KMS-11 (cell line): ENCODE measurements around the gene RTEL1.
"Not testable (repeated sequence)": the region's sequence is repeated elsewhere in the genome, so short reads cannot be mapped to it uniquely, and the experiment has no call there.

Experiments
- H2AFZ ChIP-seq: fragments of 200-600 bp; sonication (generic); 2 replicates; pipeline ENCODE4 v1.6.1; 2016; ENCODE audit warnings: antibody characterized with exemption, mixed run types, low read depth
- H3K27ac ChIP-seq: fragments of 200-600 bp; sonication (generic); 2 replicates; pipeline ENCODE4 v1.6.1; 2016; ENCODE audit warnings: mild to moderate bottlenecking, mixed run types
- H3K27me3 ChIP-seq: fragments of 200-600 bp; sonication (generic); 2 replicates; pipeline ENCODE4 v1.6.1; 2017; ENCODE audit warnings: mild to moderate bottlenecking, low read depth, mixed run types, moderate library complexity; ENCODE audit not compliant: insufficient read depth
- H3K36me3 ChIP-seq: fragments of 200-600 bp; sonication (generic); 2 replicates; pipeline ENCODE4 v1.6.1; 2017; ENCODE audit warnings: mild to moderate bottlenecking, mixed run types; ENCODE audit not compliant: insufficient read depth
- H3K4me1 ChIP-seq: fragments of 200-600 bp; sonication (generic); 2 replicates; pipeline ENCODE4 v1.6.1; 2016; ENCODE audit warnings: mild to moderate bottlenecking, low read depth, mixed run types; ENCODE audit not compliant: poor library complexity, severe bottlenecking
- H3K4me2 ChIP-seq: fragments of 200-600 bp; sonication (generic); 2 replicates; pipeline ENCODE4 v1.7.0; 2016; ENCODE audit warnings: mild to moderate bottlenecking, mixed run types
- H3K4me3 ChIP-seq: fragments of 200-600 bp; sonication (generic); IDR thresholded peaks from 2 replicates; pipeline ENCODE4 v1.6.1; 2017; ENCODE audit warnings: low read depth, low read length, mixed read lengths; ENCODE audit not compliant: insufficient read depth
- H3K79me2 ChIP-seq: fragments of 200-600 bp; sonication (generic); 2 replicates; pipeline ENCODE4 v1.6.1; 2016; ENCODE audit warnings: low read depth, mixed run types; ENCODE audit not compliant: insufficient read depth
- H3K9ac ChIP-seq: fragments of 200-600 bp; sonication (generic); 2 replicates; pipeline ENCODE4 v1.6.1; 2016; ENCODE audit warnings: mild to moderate bottlenecking, mixed run types
- H4K20me1 ChIP-seq: fragments of 200-600 bp; sonication (generic); 2 replicates; pipeline ENCODE4 v1.6.1; 2016; ENCODE audit warnings: mild to moderate bottlenecking, mixed run types; ENCODE audit not compliant: insufficient read depth
- TF ChIP-seq, protein P1 (sequence below): fragments of 200-600 bp; sonication (generic); conservative IDR thresholded peaks from 2 replicates; pipeline ENCODE4 v1.6.1; 2017; ENCODE audit warnings: low read depth, mild to moderate bottlenecking, antibody characterized with exemption, low read length, moderate library complexity, mixed read lengths

The RTEL1 gene

GRCh38 chr20:63648190-63648589 is 9.9 kb upstream of the RTEL1 start:
- Histone ChIP-seq H2AFZ (no peak overlapping the region), H4K20me1 (no peaks in the 10 kb centered on the region), H3K36me3 (no peaks in the 10 kb centered on the region), H3K79me2 (no peaks in the 10 kb centered on the region), H3K4me2 (no peak overlapping the region), H3K9ac (no peak overlapping the region), H3K4me3 (no peak overlapping the region), H3K27me3 (peaks cover 45% of the 10 kb centered on the region), H3K4me1 (no peaks in the 10 kb centered on the region), H3K27ac (no peak overlapping the region)
- TF ChIP-seq, protein P1, sequence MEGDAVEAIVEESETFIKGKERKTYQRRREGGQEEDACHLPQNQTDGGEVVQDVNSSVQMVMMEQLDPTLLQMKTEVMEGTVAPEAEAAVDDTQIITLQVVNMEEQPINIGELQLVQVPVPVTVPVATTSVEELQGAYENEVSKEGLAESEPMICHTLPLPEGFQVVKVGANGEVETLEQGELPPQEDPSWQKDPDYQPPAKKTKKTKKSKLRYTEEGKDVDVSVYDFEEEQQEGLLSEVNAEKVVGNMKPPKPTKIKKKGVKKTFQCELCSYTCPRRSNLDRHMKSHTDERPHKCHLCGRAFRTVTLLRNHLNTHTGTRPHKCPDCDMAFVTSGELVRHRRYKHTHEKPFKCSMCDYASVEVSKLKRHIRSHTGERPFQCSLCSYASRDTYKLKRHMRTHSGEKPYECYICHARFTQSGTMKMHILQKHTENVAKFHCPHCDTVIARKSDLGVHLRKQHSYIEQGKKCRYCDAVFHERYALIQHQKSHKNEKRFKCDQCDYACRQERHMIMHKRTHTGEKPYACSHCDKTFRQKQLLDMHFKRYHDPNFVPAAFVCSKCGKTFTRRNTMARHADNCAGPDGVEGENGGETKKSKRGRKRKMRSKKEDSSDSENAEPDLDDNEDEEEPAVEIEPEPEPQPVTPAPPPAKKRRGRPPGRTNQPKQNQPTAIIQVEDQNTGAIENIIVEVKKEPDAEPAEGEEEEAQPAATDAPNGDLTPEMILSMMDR, result no peak

- no peak overlapping the region for H2AFZ ChIP-seq
- peaks cover 49% of the 10 kb centered on the region for H3K27me3 ChIP-seq
- no peaks in the 10 kb centered on the region for H4K20me1 ChIP-seq
- no peak overlapping the region for H3K4me2 ChIP-seq
- no peaks in the 10 kb centered on the region for H3K36me3 ChIP-seq
- no peaks in the 10 kb centered on the region for H3K79me2 ChIP-seq
- no peaks in the 10 kb centered on the region for H3K4me1 ChIP-seq
- H3K4me3 ChIP-seq, result no peak overlapping the region
- TF ChIP-seq, protein P1, result no peak
- no peak overlapping the region for H3K9ac ChIP-seq
- no peak overlapping the region for H3K27ac ChIP-seq
Measured at GRCh38 chr20:63648895-63649589, 9.1 kb upstream of the RTEL1 start.

GRCh38 chr20:63650486-63650885 is 7.6 kb upstream of the RTEL1 start:
- H3K4me3 ChIP-seq, H3K79me2 ChIP-seq, H2AFZ ChIP-seq, H3K9ac ChIP-seq, H4K20me1 ChIP-seq, H3K4me2 ChIP-seq, H3K27ac ChIP-seq, H3K36me3 ChIP-seq, H3K4me1 ChIP-seq: not testable (repeated sequence)
- H3K27me3 ChIP-seq, result peaks cover 64% of the 10 kb centered on the region

DNA sequence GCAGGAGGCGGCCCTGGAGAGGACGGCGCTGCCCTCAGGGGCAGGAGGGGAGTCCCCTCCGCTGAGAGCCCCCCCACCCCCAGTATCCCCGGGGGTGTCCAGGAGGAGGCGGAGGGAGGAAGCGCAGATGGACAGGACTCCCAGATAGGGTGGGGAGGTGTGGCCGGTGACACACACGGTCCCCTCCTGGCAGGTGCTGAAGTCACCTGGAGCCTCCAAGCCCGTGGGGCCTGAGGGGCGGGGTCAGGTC is 6.2 kb upstream of the RTEL1 start:
- TF ChIP-seq, protein P1, result no peak
- Histone ChIP-seq H3K27me3 (peaks cover 70% of the 10 kb centered on the region), H3K4me3 (no peak overlapping the region), H4K20me1 (no peaks in the 10 kb centered on the region), H3K4me1 (no peaks in the 10 kb centered on the region), H2AFZ (no peak overlapping the region), H3K9ac (no peak overlapping the region), H3K36me3 (no peaks in the 10 kb centered on the region), H3K4me2 (no peak overlapping the region), H3K79me2 (no peaks in the 10 kb centered on the region), H3K27ac (no peak overlapping the region)

DNA sequence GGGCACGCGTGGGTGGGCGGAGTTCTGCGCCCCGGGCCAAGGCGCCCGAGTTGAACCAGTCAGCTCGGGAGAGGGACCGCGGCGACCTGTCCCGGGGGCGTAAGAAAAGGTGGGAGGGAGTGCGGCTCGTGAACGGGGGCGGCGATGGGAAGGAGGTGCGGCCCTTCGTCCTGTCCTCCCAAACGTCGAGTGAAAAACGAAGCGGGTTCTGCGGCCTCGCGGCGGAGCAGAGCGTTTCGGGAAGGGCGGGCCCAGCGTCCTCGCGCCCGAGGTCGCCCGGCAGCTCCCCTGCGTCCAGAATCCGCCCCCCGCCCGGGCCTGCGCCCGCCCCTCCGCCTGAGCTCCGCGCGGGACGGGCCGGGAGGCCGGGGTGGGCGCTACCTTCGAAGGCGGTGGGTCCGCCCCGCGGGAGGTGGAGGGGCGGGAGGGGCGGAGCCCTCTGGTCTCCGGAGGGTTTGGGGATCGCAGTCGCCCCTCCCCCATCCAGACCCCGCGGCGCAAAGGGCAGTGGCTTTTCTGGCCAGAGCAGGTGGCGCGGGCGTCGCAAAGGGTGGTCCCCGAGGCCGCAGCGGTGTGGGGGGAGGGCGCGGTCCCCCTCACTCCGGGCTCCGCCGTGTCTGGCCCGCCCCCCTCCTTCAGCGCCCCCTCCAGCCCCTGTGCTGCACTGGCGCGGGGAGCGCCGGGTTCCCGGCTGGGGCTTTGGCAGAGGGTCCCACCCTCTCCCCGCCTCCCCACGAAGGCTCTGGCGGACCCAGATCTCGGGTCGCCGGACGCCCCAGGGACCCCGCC is 5.7 kb upstream of the RTEL1 start:
- Histone ChIP-seq H3K4me3 (no peak overlapping the region), H3K27me3 (peaks cover 70% of the 10 kb centered on the region), H4K20me1 (no peaks in the 10 kb centered on the region), H3K27ac (no peak overlapping the region), H3K4me2 (no peak overlapping the region), H3K79me2 (no peaks in the 10 kb centered on the region), H2AFZ (no peak overlapping the region), H3K4me1 (no peaks in the 10 kb centered on the region), H3K9ac (no peak overlapping the region), H3K36me3 (no peaks in the 10 kb centered on the region)
- TF ChIP-seq, protein P1, result no peak
